GM19193 (cell line): Measurements from ENCODE around the gene KCNQ4.

Experiments used
- POLR2A ChIP-seq: IDR thresholded peaks from 4 replicates; pipeline ENCODE4 v1.6.1; 2011; ENCODE audit not compliant: insufficient read depth, insufficient read length; ENCODE audit errors: extremely low read depth

KCNQ4 gene

DNA sequence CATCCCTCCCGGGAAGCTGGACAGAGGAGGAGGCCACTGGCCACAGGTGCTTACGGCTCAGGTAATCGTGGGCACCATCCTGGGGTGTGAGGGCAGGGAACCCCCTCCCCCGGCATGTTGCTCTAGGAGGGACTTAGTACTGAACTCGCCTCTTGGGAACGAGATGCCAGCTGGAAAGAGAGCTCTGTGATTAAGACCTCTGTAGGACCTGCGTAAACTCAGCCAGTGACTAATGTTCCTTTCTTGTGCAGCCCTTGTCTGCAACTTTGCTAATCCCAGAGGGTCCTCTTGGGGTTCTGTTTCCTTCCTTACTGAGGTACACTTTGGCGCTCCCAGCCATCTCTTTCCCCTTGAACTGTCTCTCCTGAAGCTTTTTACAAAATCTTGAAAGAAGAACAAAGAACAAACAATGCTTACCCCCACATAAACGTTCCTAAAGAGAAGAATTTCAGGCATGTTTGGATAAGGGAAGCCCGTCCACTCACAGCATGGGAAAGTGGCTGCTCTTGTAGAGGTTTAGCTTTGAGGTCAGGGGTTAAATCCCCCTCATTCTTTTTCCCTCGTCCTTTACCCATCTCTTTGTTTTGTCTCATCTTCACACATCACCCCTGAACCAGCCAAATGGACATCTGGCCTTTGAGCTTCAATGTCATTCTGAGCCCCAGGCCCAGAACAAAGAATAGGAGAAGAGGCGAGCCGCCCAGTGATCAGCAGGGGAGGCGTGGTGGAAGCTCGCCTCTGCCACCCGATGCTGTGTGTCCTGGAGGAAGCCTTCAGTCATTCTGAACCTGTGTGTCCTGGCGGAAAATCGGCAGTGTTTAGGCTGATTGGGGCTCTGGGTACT, 41.2 kb downstream of the KCNQ4 start:
- TF ChIP-seq POLR2A, result no peak

DNA sequence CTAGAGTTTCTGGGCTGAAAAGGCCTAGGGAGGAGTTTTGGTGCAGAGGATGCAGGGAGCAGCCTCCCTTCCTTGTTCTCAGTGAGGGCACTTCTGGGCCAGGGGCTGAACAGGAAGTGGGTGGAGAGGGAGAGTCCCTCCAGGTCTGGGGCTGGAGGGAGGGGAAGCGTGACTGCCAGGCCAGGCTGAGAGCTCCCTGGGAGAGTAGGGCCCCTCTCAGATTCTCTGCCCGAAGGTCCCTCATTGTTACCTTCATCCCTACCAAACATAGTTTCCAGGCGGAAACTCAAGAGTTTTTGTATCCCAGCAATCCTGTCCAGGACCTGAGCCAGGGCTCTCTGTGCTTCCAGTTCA, 41.8 kb downstream of the KCNQ4 start:
- no peak for TF ChIP-seq POLR2A

DNA sequence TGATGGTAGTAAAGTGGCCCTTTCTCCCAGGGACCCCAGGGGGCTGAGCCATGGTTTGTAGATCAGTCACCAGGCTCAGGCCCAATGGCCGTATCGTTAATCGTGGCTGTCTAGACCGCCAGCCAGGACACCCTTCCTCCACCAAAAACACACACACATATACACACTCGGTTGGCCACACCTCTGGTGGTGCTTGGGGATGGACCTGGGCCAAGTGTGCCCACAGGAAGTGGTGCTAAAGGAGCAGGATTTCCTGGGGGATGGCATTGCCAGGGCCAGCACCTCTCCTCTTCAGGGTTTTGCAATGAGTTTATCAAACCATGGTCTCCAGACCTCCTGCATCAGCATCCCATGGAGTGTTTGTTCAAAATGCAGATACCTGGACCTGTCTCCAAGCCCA, 42.4 kb downstream of the KCNQ4 start:
- TF ChIP-seq POLR2A, result no peak

DNA sequence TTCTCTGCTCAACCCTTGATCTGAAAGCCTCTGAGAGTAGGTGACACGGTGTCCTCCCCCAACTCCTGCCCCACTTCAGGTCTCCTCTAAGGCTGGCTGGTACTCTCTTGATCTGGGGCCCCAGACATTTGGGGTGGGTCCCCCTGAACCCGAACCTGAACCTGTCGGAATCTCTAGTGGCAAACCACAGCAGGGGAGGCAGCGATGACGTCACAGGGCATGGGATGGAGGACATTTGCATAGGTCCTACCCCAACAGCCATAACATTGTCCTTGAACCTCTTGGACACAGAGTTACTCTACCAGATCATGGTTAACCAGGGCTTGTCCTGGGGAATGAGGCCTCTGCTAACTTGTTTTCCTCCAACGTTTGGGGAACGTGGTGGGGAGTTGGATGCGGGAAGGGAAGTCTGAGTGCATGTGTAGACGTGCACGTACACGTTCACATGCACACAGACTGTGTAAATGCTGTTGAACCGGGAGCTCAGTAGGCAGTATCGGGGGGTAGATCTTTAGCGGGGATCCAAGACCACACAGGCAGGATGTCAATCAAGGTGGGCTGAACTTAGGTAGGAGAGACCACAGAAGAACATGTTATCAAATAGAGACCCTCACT, 46.2 kb downstream of the KCNQ4 start:
- TF ChIP-seq POLR2A, result no peak

GRCh38 chr1:40830419-40830943, 46.9 kb downstream of the KCNQ4 start:
- TF ChIP-seq POLR2A, result no peak

DNA sequence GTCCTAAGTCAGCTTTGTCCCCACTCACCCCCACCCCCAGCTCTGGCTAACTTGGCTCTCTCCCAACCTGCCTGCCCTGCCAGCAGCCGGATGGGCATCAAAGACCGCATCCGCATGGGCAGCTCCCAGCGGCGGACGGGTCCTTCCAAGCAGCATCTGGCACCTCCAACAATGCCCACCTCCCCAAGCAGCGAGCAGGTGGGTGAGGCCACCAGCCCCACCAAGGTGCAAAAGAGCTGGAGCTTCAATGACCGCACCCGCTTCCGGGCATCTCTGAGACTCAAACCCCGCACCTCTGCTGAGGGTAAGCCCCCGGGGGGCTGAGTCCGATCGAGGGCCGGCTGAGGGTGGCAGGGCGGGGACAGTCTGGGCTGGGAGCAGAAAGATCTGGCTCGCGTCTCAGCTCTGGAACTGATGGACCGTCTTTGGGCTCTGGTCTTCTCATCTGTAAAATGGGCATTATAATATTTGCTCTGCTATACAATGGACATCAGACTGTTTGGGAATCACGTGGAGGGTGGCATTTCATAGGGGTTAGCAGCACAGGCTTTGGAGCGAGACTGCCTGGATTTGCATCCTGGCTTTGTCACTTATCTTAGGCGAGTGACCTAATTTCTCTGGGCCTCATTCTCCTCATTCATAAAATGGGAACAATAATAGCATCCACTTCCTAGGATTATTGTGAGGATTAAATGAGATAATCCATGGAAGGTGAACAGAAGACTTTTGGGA, 47.6 kb downstream of the KCNQ4 start:
- TF ChIP-seq POLR2A, result no peak

DNA sequence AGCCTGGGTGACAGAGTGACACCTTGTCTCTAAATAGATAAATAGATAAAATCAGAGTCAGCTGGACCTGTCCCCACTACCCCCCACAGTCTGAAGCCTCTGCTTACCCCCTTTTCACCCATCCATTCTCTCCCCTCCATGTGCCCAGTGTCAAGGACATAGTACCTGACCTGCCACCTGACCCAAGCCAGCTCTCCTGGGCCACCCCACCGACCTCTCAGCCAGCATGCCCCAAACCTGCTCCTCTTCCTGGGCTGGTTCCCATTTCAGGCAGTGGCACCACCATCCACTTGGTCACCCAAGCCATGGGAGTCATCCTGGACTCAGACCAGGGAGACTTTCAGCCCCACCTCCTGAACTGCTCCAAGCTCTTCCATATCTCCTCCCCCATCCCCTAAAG, 50.4 kb downstream of the KCNQ4 start:
- TF ChIP-seq POLR2A, result no peak

GRCh38 chr1:40834968-40835545, 51.5 kb downstream of the KCNQ4 start:
- TF ChIP-seq POLR2A, result no peak

DNA sequence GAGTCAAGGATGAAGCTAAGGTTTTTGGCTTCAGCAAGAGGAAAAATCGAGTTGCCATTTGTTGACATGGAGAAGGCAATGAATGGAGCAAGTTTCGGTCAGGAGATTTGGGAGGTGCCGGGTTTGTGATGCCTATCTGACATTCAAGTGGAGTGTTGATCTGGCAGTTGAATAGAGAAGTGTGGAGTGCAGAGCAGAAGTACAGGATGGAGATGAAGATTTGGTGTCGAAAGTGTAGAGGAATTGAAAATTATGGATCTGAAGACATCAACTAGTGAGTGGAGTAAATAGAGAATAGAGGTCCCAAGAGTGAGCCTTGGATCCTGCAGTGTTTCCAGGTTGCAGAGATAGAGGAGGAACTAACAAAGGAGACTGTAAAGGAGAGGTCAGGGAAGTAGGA, 52.7 kb downstream of the KCNQ4 start:
- no peak for TF ChIP-seq POLR2A

- no peak for TF ChIP-seq POLR2A
Observed at GRCh38 chr1:40837601-40838000, 54.0 kb downstream of the KCNQ4 start.

DNA sequence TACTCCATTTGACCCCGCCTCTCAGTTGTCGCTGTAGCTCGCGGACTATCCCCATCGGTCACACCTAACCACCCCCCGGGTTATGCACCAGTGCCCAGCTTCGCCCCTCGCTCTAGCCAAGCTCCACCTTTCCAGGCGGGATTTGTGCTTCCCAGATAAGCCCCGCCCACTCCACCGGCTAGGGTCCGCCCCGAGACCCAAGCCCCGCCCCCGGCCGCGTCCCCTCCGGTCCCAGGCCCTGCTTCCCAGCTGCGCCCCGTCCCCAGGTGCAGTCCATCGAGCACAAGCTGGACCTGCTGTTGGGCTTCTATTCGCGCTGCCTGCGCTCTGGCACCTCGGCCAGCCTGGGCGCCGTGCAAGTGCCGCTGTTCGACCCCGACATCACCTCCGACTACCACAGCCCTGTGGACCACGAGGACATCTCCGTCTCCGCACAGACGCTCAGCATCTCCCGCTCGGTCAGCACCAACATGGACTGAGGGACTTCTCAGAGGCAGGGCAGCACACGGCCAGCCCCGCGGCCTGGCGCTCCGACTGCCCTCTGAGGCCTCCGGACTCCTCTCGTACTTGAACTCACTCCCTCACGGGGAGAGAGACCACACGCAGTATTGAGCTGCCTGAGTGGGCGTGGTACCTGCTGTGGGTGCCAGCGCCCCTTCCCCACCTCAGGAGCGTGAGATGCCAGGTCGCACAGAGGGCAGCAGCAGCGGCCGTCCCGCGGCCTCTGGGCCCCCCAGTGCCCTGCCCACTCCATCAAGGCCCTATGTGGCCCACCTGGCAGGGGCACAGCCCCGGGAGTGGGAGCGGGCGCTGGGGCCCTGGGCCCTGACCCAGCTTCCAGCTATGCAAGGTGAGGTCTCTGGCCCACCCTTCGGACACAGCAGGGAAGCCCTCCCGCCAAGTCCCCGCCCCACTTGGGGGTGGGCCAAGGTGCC, 54.7 kb downstream of the KCNQ4 start:
- TF ChIP-seq POLR2A, result no peak

DNA sequence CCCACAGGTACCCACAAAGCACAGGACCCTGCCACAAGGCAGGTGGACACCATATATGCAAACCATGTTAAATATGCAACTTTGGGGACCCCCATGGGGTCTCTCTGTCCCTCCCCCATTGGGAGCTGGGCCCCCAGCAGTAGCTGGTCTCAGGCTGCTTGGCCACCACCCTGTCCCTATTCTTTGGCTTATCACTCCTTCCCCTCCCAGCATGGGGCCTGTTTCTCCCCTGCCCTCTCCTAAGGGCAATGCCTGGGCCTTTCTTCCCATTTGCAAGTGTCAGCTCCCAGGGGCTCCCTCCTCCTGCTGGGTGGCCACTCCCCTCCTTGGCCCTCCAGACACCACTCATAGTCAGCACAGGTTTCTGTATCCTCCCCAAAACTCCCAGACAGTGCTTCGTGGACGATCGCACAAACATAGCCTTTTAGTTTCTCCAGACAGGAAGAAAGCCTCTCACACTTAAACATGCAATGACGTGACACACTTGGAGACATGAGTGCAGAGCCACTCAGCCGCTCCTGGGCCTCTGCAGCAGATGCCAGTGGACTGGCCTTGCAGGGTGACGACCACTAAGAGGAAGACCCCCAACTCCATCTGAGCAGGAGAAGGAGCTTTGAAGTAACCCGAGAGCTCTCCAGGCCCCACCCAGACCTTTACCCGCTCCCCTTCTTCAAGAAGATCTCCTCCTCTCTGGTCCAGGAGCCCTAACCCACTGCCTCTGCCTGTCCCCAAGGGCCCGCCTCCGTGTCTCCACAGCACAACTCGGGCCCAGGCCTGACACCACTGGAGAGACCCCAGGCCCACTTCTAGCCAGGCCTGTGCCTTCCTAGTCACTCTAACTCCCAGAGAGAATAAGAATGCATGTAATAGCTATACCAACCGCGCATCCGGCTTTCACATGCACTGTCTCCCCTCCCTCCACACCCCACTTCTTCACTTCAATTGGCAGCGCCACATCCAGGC, 55.7 kb downstream of the KCNQ4 start:
- no peak for TF ChIP-seq POLR2A

DNA sequence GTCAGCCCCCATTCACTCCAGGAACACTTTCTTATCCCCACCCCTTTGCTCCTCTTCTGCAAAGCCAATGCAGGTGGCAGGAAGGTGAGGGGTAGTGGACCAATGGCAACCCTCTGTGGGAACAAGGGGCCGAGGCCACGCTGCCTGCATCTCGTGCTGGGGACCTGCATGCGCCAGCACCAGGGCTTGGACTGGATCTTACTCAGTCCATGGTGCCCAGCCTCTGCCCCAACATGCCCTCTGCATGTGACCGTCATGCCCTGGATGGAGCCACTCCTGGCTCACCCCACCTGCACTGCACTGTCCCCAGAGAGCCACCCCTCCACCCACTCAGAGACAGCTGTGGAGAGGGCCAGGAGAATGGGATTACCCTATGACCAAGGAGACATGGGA, 56.4 kb downstream of the KCNQ4 start:
- no peak for TF ChIP-seq POLR2A

GRCh38 chr1:40840526-40841323, 57.1 kb downstream of the KCNQ4 start:
- no peak for TF ChIP-seq POLR2A
